Ovary (tissue), 9 donors: ENCODE results near the gene TRMT61B. TPM values are rescaled to one million over a fixed set of nuclear protein-coding genes. Genes with fewer than 3 reads are reported as not detected.

ENCODE experiments used
- DNase-seq, 5 donors: peaks; one replicate each; pipeline ENCODE4 v3.0.0-alpha.2; 2019 to 2020
- H3K27ac ChIP-seq, 2 donors: fragments of 200-600 bp; one replicate each; pipeline versions ENCODE4 v1.5.1 to v1.8.0; 2019 to 2022
- H3K27me3 ChIP-seq: fragments of 200-600 bp; one replicate; pipeline ENCODE4 v1.8.0; 2022
- H3K36me3 ChIP-seq: fragments of 200-600 bp; sonication (generic); one replicate; pipeline ENCODE4 v1.5.1; 2019
- H3K4me1 ChIP-seq: one replicate; pipeline ENCODE4 v1.8.1; 2013; ENCODE audit warnings: mild to moderate bottlenecking, moderate library complexity; ENCODE audit not compliant: insufficient read depth
- H3K4me3 ChIP-seq: fragments of 200-600 bp; sonication (generic); one replicate; pipeline ENCODE4 v1.5.1; 2017
- H3K9me3 ChIP-seq, 2 donors: fragments of 200-600 bp in 1 of 2; sonication (generic) in 1 of 2; one replicate each; pipeline versions ENCODE4 v1.5.1 to v1.8.1; 2013 to 2019; ENCODE audit warnings: mild to moderate bottlenecking in 1 of 2, moderate library complexity in 1 of 2
- EP300 ChIP-seq: sonication (generic); formaldehyde crosslinking; IDR thresholded peaks from one replicate; pipeline ENCODE4 v1.6.1; 2017; ENCODE audit warnings: antibody characterized with exemption
- POLR2A ChIP-seq: fragments of 450-650 bp; IDR thresholded peaks from one replicate; pipeline ENCODE4 v1.6.1; 2017; ENCODE audit warnings: antibody characterized with exemption, mild to moderate bottlenecking, moderate library complexity
- WGBS, 3 donors: extraction: QIAGEN DNeasy Blood & Tissue Kit in 1 of 3; methylation state at CpG; one replicate each; pipeline versions ENCODE4 v1.1.5 to v1.1.7; 2013 to 2017; 5-methylcytosine and 5-hydroxymethylcytosine counted together
- intact Hi-C, 4 donors: fragments of 100-400 bp; cut with DNase I; formaldehyde crosslinking; loops; one replicate each; pipeline versions ENCODE4 v1.11.0 to v1.15.1; 2022 to 2023
- polyA plus RNA-seq, 2 donors: library from polyadenylated mRNA; stranded (reverse); fragments of 200-250 nt in 1 of 2; fragments of 350-450 nt in 1 of 2; fragmentation: Illumina TruSeq in 1 of 2; extraction: RNeasy Lipid Tissue Mini Kit (QIAGEN cat#74804) in 1 of 2; gene quantifications; one replicate each; pipeline ENCODE4 v1.2.3, GENCODE V29; 2013 to 2014
- total RNA-seq, 7 donors: library from RNA; depleted of rRNA in 2 of 7; stranded (reverse); fragments of >200 nt in 2 of 7; fragmentation: NEBNext Ultra II Directional in 3 of 7; extraction: Animal tissue kit (Norgen Biotek cat#: 25700) in 3 of 7; gene quantifications; one replicate each; pipeline versions ENCODE4 v1.1.0 to v1.2.4, GENCODE V29; 2016 to 2023
- TF ChIP-seq, protein P1 (sequence below), 3 donors: fragments of 450-650 bp in 2 of 3; fragments of 200-600 bp in 1 of 3; IDR thresholded peaks; one replicate each; pipeline versions ENCODE4 v1.5.1 to v1.8.0; 2016 to 2022; ENCODE audit warnings: antibody characterized with exemption in 3 of 3, mild to moderate bottlenecking in 1 of 3
- donor health status: DM: no; HTN: no; CAD: no; lungs with moderate emphysema.
- donor health status: DM: no; HTN: no; CAD: no.
- donor health status: Bipolar disorder and iron deficiency.
- donor health status: DM: yes; HTN: yes; CAD: no.
- donor health status: DM: no; HTN: no; CAD: no.
- donor health status: DM: yes; HTN: yes; CAD: no.

Gene TRMT61B
- total and polyA plus RNA-seq, 9 donors, result 8.1 to 18.4 (median 13.1) TPM

DNA sequence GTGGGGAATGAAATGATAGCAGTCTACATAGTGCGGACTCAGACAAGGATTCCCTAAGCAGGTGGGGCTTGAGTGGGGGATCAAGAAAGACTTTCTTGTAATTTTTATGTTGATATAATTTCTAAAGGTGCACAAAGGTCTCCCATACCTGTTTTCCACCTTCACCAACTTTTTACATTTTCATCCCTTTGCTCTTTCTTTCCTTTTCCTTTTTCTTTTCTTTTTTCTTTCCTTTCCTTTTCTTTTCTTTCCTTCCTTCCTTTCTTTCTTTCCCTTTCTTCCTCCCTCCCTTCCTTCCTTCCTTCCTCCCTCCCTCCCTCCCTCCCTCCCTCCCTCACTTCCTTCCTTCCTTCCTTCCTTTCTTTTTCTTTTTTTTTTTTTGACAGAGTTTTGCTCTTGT is 10.1 kb upstream of the TRMT61B start:
- Histone ChIP-seq H3K9me3 (no peaks in the 10 kb centered on the region), H3K36me3 (no peaks in the 10 kb centered on the region), H3K27ac (no peak overlapping the region), H3K27me3 (no peaks in the 10 kb centered on the region), H3K4me1 (no peaks in the 10 kb centered on the region), H3K4me3 (no peak overlapping the region)
- 74 to 81% (median 76%) methylated on average over 1 of the region's 1 CpG for WGBS, 3 donors
- intact Hi-C loops, result no loop called here
- DNase-seq, result no peak
- TF ChIP-seq POLR2A, result no peak
- TF ChIP-seq, protein P1, sequence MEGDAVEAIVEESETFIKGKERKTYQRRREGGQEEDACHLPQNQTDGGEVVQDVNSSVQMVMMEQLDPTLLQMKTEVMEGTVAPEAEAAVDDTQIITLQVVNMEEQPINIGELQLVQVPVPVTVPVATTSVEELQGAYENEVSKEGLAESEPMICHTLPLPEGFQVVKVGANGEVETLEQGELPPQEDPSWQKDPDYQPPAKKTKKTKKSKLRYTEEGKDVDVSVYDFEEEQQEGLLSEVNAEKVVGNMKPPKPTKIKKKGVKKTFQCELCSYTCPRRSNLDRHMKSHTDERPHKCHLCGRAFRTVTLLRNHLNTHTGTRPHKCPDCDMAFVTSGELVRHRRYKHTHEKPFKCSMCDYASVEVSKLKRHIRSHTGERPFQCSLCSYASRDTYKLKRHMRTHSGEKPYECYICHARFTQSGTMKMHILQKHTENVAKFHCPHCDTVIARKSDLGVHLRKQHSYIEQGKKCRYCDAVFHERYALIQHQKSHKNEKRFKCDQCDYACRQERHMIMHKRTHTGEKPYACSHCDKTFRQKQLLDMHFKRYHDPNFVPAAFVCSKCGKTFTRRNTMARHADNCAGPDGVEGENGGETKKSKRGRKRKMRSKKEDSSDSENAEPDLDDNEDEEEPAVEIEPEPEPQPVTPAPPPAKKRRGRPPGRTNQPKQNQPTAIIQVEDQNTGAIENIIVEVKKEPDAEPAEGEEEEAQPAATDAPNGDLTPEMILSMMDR (IDR thresholded peaks at IDR 0.05), result no peak
- no peak for TF ChIP-seq EP300

DNA sequence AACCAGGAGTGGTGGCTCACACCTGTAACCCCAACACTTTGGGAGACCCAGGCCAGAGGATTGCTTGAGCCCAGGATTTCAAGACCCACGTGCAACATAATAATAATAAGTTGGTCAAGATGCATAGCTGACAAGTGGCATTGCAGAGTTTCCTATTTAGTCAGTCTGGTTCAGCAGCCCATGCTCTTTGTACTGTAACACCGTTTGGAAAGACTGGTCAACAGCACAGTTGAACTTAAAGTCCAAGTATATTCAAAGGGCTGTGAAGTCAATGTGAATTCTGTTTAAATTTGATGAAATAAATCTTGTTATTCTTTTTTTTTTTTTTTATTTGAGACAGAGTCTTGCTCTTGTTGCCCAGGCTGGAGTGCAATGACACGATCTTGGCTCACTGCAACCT is 1.5 kb upstream of the TRMT61B start:
- no peak overlapping the region for H3K27ac ChIP-seq
- no peak for DNase-seq
- no peak overlapping the region for H3K4me3 ChIP-seq
- H3K27me3 ChIP-seq, result no peaks in the 10 kb centered on the region
- TF ChIP-seq, protein P1 (IDR thresholded peaks at IDR 0.05), result no peak
- no peak for TF ChIP-seq POLR2A
- no peak for TF ChIP-seq EP300
- peaks cover 11% of the 10 kb centered on the region for H3K4me1 ChIP-seq
- intact Hi-C loops, result no loop called here
- H3K9me3 ChIP-seq, result no peaks in the 10 kb centered on the region
- WGBS, 3 donors, result 76 to 82% (median 80%) methylated on average over 3 of the region's 3 CpGs
- no peaks in the 10 kb centered on the region for H3K36me3 ChIP-seq

GRCh38 chr2:28869494-28870145 is 489 bp downstream of the TRMT61B start:
- Histone ChIP-seq H3K27ac (peak overlapping the region; percentile 2 to 48), H3K27me3 (no peaks in the 10 kb centered on the region), H3K36me3 (no peaks in the 10 kb centered on the region), H3K9me3 (no peaks in the 10 kb centered on the region), H3K4me1 (peaks cover 11% of the 10 kb centered on the region), H3K4me3 (peak overlapping the region; percentile 88)
- TF ChIP-seq, protein P1 (IDR thresholded peaks at IDR 0.05), result no peak
- TF ChIP-seq POLR2A, result no peak
- TF ChIP-seq EP300, result no peak
- peak in 1 of 5 donors; percentile 23 for DNase-seq
- WGBS, 3 donors, result 0% methylated on average over 29 of the region's 29 CpGs
- intact Hi-C loops, result no loop called here

- no peak overlapping the region for H3K27ac ChIP-seq
- H3K9me3 ChIP-seq, result no peaks in the 10 kb centered on the region
- H3K27me3 ChIP-seq, result no peaks in the 10 kb centered on the region
- TF ChIP-seq POLR2A (no peak), EP300 (no peak)
- TF ChIP-seq, protein P1 (IDR thresholded peaks at IDR 0.05), result no peak
- DNase-seq, result no peak
- no peak overlapping the region for H3K4me3 ChIP-seq
- 76 to 80% (median 77%) methylated on average over 12 of the region's 12 CpGs for WGBS, 3 donors
- H3K36me3 ChIP-seq, result no peaks in the 10 kb centered on the region
- peaks cover 11% of the 10 kb centered on the region for H3K4me1 ChIP-seq
- intact Hi-C loops, result no loop called here
Observed at GRCh38 chr2:28868611-28869010, 1.5 kb downstream of the TRMT61B start.
